ENCODE data around the gene FBLN1.

The FBLN1 gene

GRCh38 chr22:45503816-45504372 lies 1.2 kb downstream of the FBLN1 start:
- in situ Hi-C loops (cut with MboI; ENCODE audit: low sequenced_read_pairs), result no loop called here

DNA sequence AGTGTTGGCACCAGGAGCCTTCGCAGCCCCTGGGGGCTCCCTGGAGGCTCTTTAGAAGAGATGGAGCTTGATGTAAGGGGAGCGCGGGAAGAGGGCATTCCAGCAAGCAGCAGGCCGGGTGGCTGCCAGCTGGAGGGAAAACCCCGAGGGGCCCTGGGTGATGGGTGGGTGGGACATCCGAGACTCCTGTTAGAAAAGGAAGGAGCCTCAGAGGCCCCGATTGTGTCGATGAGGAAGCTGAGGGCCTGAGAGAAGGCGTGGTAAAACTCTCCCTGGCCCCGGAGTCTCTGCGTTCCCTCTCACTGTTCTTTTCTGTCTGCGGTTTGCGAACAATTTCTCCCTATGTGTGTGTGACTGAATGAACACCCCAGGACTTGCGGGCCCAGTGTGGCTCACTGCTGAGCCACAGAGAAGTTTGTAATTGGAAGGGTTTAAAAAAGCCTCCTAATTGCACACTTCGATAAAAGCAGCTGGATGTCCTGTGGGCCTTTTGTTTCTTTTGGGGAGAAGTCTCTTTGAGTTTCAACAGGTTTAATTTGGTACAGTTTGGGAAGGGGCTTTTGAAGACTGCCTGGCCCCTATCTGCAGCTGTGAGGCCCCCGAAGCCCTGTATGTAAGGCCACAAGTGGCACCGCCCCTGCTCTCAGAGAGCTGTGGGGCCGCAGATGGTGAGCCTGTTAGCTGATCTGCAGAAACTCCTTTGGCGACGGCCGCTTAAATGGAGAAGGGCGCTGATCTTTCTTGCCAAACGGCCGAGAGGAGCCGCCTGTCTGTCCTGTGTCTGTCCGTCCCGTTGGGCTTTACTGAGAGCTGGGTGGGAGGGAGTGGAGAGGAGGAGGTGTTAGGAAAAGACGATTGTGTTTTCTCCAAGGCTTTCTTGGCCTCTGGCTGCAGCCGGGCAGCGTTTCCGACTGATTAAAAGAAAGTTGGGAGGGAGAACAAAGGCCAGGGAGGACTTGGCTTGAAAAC lies 2.0 kb downstream of the FBLN1 start:
- in situ Hi-C loops (cut with MboI; ENCODE audit: low sequenced_read_pairs), result no loop called here

GRCh38 chr22:45505991-45506747 lies 3.5 kb downstream of the FBLN1 start:
- in situ Hi-C loops (cut with MboI; ENCODE audit: low sequenced_read_pairs), result no loop called here

DNA sequence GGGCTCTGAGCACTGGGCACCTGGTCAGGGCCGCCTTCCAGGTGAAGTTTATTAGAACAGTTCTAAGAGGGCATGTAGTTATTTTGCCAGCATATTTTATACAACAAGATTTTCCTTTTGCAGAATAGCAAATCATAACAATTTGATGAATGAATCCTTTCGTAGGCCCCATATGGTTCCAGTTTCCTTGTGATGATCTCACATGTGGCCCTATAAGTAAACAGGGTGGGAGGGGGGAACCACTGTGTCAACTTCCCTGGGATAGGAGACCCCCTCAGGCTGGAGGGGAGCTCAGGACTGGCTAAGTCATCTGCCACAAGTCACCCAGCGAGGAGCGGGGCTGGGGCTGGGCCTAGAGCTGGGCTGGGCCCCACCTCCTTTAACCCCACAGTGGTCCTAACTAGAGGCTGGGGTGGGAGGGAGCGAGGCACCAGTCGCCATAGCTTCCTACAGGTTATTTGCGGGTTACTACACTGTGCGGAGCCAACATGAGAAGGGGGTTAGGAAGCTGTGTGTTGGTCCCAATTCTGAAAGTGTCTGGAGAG lies 4.2 kb downstream of the FBLN1 start:
- in situ Hi-C loops (cut with MboI; ENCODE audit: low sequenced_read_pairs), result no loop called here

DNA sequence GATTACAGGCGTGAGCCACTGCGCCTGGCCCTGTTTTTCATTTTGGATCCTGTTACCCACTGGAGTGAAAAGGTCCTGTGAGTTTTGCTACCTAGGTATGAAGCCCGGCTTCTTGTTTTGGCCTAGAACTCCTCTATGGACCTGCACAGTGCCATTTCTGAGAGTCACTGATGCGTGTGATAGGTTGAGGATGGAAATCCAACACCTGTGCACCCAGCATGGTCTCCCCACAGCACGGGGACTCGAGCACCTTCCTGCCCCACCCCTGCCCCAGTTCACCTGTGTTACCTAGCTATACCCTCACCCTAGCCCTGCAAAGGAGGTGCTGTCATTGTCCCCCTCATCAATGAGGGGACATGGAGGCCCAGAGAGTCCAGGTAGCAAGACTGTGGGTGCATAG lies 5.1 kb downstream of the FBLN1 start:
- in situ Hi-C loops (cut with MboI; ENCODE audit: low sequenced_read_pairs), result no loop called here

DNA sequence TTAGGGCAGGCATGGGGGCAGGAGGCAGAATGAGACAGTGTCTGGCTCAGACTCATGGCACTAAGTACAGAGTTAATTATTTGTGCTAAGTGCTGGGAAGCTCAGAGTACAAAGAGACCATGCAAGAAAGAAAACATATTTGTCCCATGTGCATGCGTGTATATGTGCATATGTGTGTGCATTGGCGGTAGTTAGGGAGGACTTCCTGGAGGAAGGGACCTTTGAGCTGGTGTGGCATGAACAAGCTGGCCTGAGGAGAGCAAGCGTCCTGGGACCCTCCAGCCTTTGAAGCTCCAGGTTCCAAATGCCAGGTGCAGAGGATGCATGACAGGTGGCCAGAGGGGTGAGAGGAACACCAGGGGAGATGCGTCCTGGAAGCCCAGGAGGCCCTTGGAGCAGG lies 6.1 kb downstream of the FBLN1 start:
- in situ Hi-C loops (cut with MboI; ENCODE audit: low sequenced_read_pairs), result no loop called here

DNA sequence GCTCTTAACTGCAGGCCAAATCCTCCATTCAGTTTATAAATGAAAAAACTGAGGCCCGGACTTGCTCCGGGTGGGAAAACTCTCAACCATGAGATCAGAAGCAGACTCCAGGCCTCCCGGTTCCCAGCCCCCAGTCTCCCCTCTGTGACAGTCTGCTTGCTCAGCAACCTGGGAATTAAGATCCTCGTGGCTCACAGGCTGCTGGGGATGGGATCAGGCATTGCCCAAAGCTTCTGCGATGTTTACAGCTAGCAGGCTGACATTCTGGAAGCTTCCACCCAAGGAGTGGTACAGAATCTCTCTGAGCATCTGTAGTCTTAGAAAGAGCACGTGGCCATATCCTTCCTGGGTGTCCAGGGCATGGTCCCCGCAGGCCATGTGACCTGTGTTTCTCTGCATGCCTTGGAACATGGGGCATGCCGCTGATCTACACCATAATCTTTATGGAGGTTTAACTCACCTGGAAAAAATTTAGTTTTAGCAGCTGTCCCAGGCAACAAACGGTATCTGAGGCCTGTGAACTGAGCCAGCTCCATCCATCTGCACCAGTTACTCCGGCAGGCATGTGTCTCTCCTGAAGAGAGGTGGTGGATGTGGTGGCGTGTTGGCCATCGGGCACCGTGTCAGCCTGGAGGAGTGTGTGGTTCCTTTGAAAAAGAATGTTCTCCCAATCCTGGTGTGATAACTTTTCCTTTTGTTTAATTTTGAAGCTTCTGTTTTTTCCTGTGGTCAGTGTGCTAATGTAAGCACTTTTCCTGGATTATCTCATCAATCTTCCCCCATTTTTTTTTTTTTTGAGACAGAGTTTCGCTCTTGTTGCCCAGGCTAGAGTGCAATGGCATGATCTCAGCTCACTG lies 7.9 kb downstream of the FBLN1 start:
- in situ Hi-C loops (cut with MboI; ENCODE audit: low sequenced_read_pairs), result no loop called here

- in situ Hi-C loops (cut with MboI; ENCODE audit: low sequenced_read_pairs), result no loop called here
Measured at GRCh38 chr22:45511847-45512261, 9.2 kb downstream of the FBLN1 start.

DNA sequence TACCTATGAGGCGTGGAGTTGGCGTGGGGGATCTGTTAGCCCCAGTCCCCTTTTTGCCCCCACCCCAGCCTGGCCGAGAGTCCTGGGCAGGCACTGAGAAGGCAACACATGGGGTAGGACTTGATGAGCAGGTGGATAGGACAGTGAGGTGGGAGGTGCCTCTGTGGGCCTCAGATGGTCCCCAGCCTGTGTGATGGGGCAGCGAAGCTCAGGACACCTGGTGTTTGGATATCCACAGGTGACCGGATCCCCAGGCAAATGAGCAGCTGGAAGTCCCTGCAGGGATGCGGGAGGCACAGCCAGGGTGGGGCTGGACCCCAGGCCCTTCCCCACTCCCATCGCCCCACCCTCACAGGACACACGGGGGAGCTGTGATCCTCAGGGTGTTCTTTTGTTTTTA lies 9.7 kb downstream of the FBLN1 start:
- in situ Hi-C loops (cut with MboI; ENCODE audit: low sequenced_read_pairs), result no loop called here

DNA sequence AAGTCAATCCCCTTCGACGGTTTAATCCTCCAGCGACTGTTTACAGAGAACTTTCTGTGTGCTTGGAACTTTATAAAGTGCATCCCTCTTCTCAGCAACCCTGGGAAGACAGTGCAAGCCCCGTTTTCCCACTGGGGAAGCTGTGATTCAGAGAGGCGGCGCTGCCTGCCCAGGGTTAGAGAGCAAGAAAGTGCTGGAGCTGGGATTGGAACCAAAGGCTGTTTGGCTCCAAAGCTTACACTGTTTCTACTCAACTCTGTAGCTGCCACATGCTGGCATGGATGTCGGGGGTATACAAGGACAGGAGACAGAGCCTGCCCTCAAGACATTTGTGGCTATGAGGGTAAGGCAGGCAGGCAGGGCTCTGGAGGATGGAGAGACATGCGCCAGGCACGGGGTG lies 13.0 kb downstream of the FBLN1 start:
- in situ Hi-C loops (cut with MboI; ENCODE audit: low sequenced_read_pairs), result no loop called here

GRCh38 chr22:45516163-45516562 lies 13.5 kb downstream of the FBLN1 start:
- in situ Hi-C loops (cut with MboI; ENCODE audit: low sequenced_read_pairs), result no loop called here

- in situ Hi-C loops (cut with MboI; ENCODE audit: low sequenced_read_pairs), result no loop called here
Measured at GRCh38 chr22:45516923-45517675, 14.4 kb downstream of the FBLN1 start.

- in situ Hi-C loops (cut with MboI; ENCODE audit: low sequenced_read_pairs), result no loop called here
Measured at GRCh38 chr22:45518136-45518535, 15.5 kb downstream of the FBLN1 start.

DNA sequence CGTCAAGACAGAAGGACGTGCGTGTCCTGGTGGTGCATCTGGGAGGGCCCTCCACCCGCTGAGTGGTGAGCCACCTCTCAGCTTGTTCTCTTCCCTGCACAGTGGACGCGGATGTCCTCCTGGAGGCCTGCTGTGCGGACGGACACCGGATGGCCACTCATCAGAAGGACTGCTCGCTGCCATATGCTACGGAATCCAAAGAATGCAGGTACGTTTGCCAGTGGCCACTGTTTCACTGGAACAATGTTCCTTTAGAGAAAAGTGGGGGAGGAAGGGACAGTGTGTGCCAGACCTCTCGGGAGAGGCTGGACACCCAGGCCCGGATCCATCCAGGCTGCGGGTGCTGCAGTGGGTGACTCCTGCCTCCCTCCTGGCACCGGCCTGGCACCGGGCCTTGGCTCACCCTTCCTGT lies 15.9 kb downstream of the FBLN1 start:
- in situ Hi-C loops (cut with MboI; ENCODE audit: low sequenced_read_pairs), result no loop called here

- in situ Hi-C loops (cut with MboI; ENCODE audit: low sequenced_read_pairs), result no loop called here
Measured at GRCh38 chr22:45521178-45521577, 18.5 kb downstream of the FBLN1 start.

GRCh38 chr22:45522462-45522861 lies 19.8 kb downstream of the FBLN1 start:
- in situ Hi-C loops (cut with MboI; ENCODE audit: low sequenced_read_pairs), result no loop called here

DNA sequence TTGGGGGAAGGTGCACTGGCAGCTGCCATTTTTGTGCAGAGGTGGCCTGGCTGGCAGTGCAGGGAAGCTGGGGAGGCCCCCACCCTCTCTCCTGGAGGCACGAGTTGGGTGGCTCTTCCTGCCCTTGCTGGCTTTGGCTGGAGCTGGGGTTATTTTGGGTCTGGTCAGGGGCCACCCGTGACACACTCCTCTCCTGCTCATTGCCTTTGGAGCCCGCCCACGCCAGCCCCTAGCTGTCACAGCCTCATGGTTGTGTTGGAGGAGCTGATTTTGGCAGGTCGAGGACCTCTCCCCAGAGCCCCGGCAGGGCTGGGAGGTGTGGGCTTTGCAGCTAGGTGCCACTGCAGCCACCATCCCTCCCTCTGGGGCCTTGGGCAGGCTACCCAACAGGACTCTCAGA lies 21.5 kb downstream of the FBLN1 start:
- in situ Hi-C loops (cut with MboI; ENCODE audit: low sequenced_read_pairs), result no loop called here

GRCh38 chr22:45524966-45525365 lies 22.3 kb downstream of the FBLN1 start:
- in situ Hi-C loops (cut with MboI; ENCODE audit: low sequenced_read_pairs), result no loop called here

DNA sequence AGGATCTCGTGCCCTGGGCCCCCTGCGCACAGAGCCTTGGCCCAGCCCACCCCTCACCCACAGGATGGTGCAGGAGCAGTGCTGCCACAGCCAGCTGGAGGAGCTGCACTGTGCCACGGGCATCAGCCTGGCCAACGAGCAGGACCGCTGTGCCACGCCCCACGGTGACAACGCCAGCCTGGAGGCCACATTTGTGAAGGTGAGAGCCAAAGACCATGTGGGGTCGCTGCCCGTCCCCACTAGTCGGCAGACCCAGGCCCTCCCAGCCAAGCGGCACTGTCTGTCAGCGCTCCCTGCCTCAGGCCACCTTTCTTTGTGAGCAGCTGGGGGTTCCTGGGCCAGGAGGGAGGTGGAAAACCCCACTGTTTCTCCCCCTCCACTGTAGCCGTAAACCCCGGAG lies 22.8 kb downstream of the FBLN1 start:
- in situ Hi-C loops (cut with MboI; ENCODE audit: low sequenced_read_pairs), result no loop called here

DNA sequence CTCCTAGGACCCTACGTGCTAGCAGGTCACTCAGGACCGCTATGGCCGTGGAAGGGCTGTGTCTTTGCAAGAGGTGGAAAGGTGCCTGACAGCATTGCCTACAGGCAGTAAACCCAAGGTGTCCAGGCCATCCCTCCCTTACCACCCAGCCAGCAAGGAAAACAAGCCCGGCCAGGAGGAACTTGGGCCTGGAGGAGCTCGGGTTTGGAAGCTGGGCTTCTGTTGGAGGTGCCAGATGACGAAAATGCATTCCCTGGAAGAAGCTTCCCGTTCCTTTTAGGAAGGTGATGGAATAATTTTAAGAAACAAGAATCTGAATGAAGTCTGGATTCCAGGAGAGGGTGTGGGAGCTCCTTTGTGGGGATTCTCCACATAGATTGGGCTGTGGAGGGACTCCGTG lies 23.6 kb downstream of the FBLN1 start:
- in situ Hi-C loops (cut with MboI; ENCODE audit: low sequenced_read_pairs), result no loop called here
